Activated naive CD8-positive, alpha-beta T cell treated with anti-CD3 and anti-CD28 coated beads for 36 hours (primary cell): Measurements from ENCODE around the gene LDLRAD1. TPM values are rescaled to one million over a fixed set of nuclear protein-coding genes. Genes with fewer than 3 reads are reported as not detected.
"Not testable (repeated sequence)": the region's sequence is repeated elsewhere in the genome, so short reads cannot be mapped to it uniquely, and the experiment has no call there.

Experiments
- DNase-seq: peaks from one replicate; pipeline ENCODE4 v3.0.0; 2021
- H3K27ac Mint-ChIP-seq: one replicate; pipeline ENCODE4 v1.8.0; 2022; ENCODE audit warnings: mild to moderate bottlenecking, moderate library complexity, mixed read lengths
- H3K27me3 Mint-ChIP-seq: one replicate; pipeline ENCODE4 v1.8.0; 2022; ENCODE audit warnings: mild to moderate bottlenecking, mixed read lengths
- H3K36me3 Mint-ChIP-seq: one replicate; pipeline ENCODE4 v1.8.0; 2021; ENCODE audit warnings: mild to moderate bottlenecking, mixed read lengths
- H3K4me1 Mint-ChIP-seq: one replicate; pipeline ENCODE4 v1.8.0; 2021; ENCODE audit warnings: mixed read lengths
- H3K4me3 Mint-ChIP-seq: one replicate; pipeline ENCODE4 v1.8.0; 2022; ENCODE audit warnings: mild to moderate bottlenecking, moderate library complexity, mixed read lengths
- H3K9me3 Mint-ChIP-seq: one replicate; pipeline ENCODE4 v1.8.0; 2022; ENCODE audit warnings: mixed read lengths
- total RNA-seq, 2 experiments: library from RNA; stranded (reverse); gene quantifications; one replicate each; pipeline ENCODE4 v1.2.3, GENCODE V29; 2021

The LDLRAD1 gene
- total RNA-seq, 2 experiments from 2014 or later = not detected

- Mint-ChIP-seq H3K9me3 (no peaks in the 10 kb centered on the region), H3K36me3 (no peaks in the 10 kb centered on the region), H3K27me3 (no peaks in the 10 kb centered on the region), H3K4me1 (no peaks in the 10 kb centered on the region), H3K27ac (no peak overlapping the region), H3K4me3 (no peak overlapping the region)
- DNase-seq = no peak
Measured at GRCh38 chr1:54008876-54009275, 9.1 kb downstream of the LDLRAD1 start.

GRCh38 chr1:54007613-54008012, 10.4 kb downstream of the LDLRAD1 start:
- Mint-ChIP-seq H3K36me3 (no peaks in the 10 kb centered on the region), H3K4me3 (no peak overlapping the region), H3K4me1 (no peaks in the 10 kb centered on the region), H3K27me3 (no peaks in the 10 kb centered on the region), H3K27ac (no peak overlapping the region), H3K9me3 (no peaks in the 10 kb centered on the region)
- DNase-seq = no peak

- no peak for DNase-seq
- Mint-ChIP-seq H3K4me1 (no peaks in the 10 kb centered on the region), H3K9me3 (no peaks in the 10 kb centered on the region), H3K27ac (no peak overlapping the region), H3K27me3 (no peaks in the 10 kb centered on the region), H3K36me3 (no peaks in the 10 kb centered on the region), H3K4me3 (no peak overlapping the region)
Measured at GRCh38 chr1:54006508-54006907, 11.5 kb downstream of the LDLRAD1 start.

- H3K9me3 Mint-ChIP-seq = no peaks in the 10 kb centered on the region
- DNase-seq = no peak
- no peaks in the 10 kb centered on the region for H3K4me1 Mint-ChIP-seq
- no peaks in the 10 kb centered on the region for H3K27me3 Mint-ChIP-seq
- no peak overlapping the region for H3K27ac Mint-ChIP-seq
- H3K36me3 Mint-ChIP-seq = no peaks in the 10 kb centered on the region
- no peak overlapping the region for H3K4me3 Mint-ChIP-seq
Measured at GRCh38 chr1:54004481-54005049, 13.4 kb downstream of the LDLRAD1 start.

GRCh38 chr1:54003750-54004480, 14.1 kb downstream of the LDLRAD1 start:
- not testable (repeated sequence) for DNase-seq, H3K4me1 Mint-ChIP-seq

GRCh38 chr1:54003249-54003646, 14.7 kb downstream of the LDLRAD1 start:
- H3K27me3 Mint-ChIP-seq = no peaks in the 10 kb centered on the region
- H3K27ac Mint-ChIP-seq = no peak overlapping the region
- no peak overlapping the region for H3K4me3 Mint-ChIP-seq
- no peaks in the 10 kb centered on the region for H3K4me1 Mint-ChIP-seq
- no peaks in the 10 kb centered on the region for H3K36me3 Mint-ChIP-seq
- DNase-seq = no peak
- H3K9me3 Mint-ChIP-seq = no peaks in the 10 kb centered on the region

More at GRCh38 chr1:54003750-54004480, 14.1 kb downstream of the LDLRAD1 start:
- H3K27ac Mint-ChIP-seq, H3K9me3 Mint-ChIP-seq, H3K27me3 Mint-ChIP-seq, H3K36me3 Mint-ChIP-seq, H3K4me3 Mint-ChIP-seq: not testable (repeated sequence)

GRCh38 chr1:54002544-54003248, 15.3 kb downstream of the LDLRAD1 start:
- Mint-ChIP-seq H3K9me3 (no peaks in the 10 kb centered on the region), H3K27ac (no peak overlapping the region), H3K36me3 (no peaks in the 10 kb centered on the region), H3K4me1 (no peaks in the 10 kb centered on the region), H3K4me3 (no peak overlapping the region), H3K27me3 (no peaks in the 10 kb centered on the region)
- no peak for DNase-seq

- Mint-ChIP-seq H3K9me3 (no peaks in the 10 kb centered on the region), H3K27me3 (peaks cover under 1% of the 10 kb centered on the region), H3K36me3 (no peaks in the 10 kb centered on the region), H3K4me3 (no peak overlapping the region), H3K4me1 (no peaks in the 10 kb centered on the region), H3K27ac (no peak overlapping the region)
- no peak for DNase-seq
Measured at GRCh38 chr1:54001591-54001990, 16.4 kb downstream of the LDLRAD1 start.

GRCh38 chr1:53999920-54000319, 18.1 kb downstream of the LDLRAD1 start:
- DNase-seq = no peak
- Mint-ChIP-seq H3K36me3 (no peaks in the 10 kb centered on the region), H3K27me3 (peaks cover 3% of the 10 kb centered on the region), H3K4me1 (no peaks in the 10 kb centered on the region), H3K27ac (no peak overlapping the region), H3K9me3 (no peaks in the 10 kb centered on the region), H3K4me3 (no peak overlapping the region)

- Mint-ChIP-seq H3K4me1 (no peaks in the 10 kb centered on the region), H3K4me3 (no peak overlapping the region), H3K36me3 (no peaks in the 10 kb centered on the region), H3K27me3 (peaks cover 3% of the 10 kb centered on the region), H3K27ac (no peak overlapping the region), H3K9me3 (no peaks in the 10 kb centered on the region)
- no peak for DNase-seq
Measured at GRCh38 chr1:53998223-53998622, 19.8 kb downstream of the LDLRAD1 start.

- H3K27me3 Mint-ChIP-seq = peaks cover 3% of the 10 kb centered on the region
- H3K4me1 Mint-ChIP-seq = no peaks in the 10 kb centered on the region
- H3K36me3 Mint-ChIP-seq = no peaks in the 10 kb centered on the region
- no peak overlapping the region for H3K27ac Mint-ChIP-seq
- no peak for DNase-seq
- no peaks in the 10 kb centered on the region for H3K9me3 Mint-ChIP-seq
- H3K4me3 Mint-ChIP-seq = no peak overlapping the region
Measured at GRCh38 chr1:53995683-53996082, 22.3 kb downstream of the LDLRAD1 start.

GRCh38 chr1:53994516-53994915, 23.5 kb downstream of the LDLRAD1 start:
- H3K36me3 Mint-ChIP-seq, H3K4me1 Mint-ChIP-seq, H3K9me3 Mint-ChIP-seq, H3K4me3 Mint-ChIP-seq, DNase-seq, H3K27me3 Mint-ChIP-seq, H3K27ac Mint-ChIP-seq: not testable (repeated sequence)

GRCh38 chr1:53992085-53992874, 25.7 kb downstream of the LDLRAD1 start:
- H3K27ac Mint-ChIP-seq = no peak overlapping the region
- peaks cover 3% of the 10 kb centered on the region for H3K4me1 Mint-ChIP-seq
- H3K36me3 Mint-ChIP-seq = no peaks in the 10 kb centered on the region
- no peak for DNase-seq
- H3K9me3 Mint-ChIP-seq = no peaks in the 10 kb centered on the region
- peaks cover 3% of the 10 kb centered on the region for H3K27me3 Mint-ChIP-seq
- H3K4me3 Mint-ChIP-seq = no peak overlapping the region

- Mint-ChIP-seq H3K27ac (no peak overlapping the region), H3K4me1 (peaks cover 12% of the 10 kb centered on the region), H3K9me3 (peaks cover 1% of the 10 kb centered on the region), H3K27me3 (no peaks in the 10 kb centered on the region), H3K4me3 (no peak overlapping the region), H3K36me3 (no peaks in the 10 kb centered on the region)
- no peak for DNase-seq
Measured at GRCh38 chr1:53987880-53988279, 30.1 kb downstream of the LDLRAD1 start.

- no peak overlapping the region for H3K27ac Mint-ChIP-seq
- no peak overlapping the region for H3K4me3 Mint-ChIP-seq
- H3K4me1 Mint-ChIP-seq = peaks cover 12% of the 10 kb centered on the region
- peaks cover 1% of the 10 kb centered on the region for H3K9me3 Mint-ChIP-seq
- no peak for DNase-seq
- H3K27me3 Mint-ChIP-seq = peaks cover 4% of the 10 kb centered on the region
- H3K36me3 Mint-ChIP-seq = no peaks in the 10 kb centered on the region
Measured at GRCh38 chr1:53986458-53986857, 31.5 kb downstream of the LDLRAD1 start.
